Smooth muscle cell (in vitro differentiated cells): ENCODE results near the gene ZSCAN23. TPM values are rescaled to one million over a fixed set of nuclear protein-coding genes. Genes with fewer than 3 reads are reported as not detected.

Experiments used
- DNase-seq: peaks from one replicate; lab custom pipeline; 2025; ENCODE audit not compliant: unreplicated experiment; lab: John Stamatoyannopoulos, UW
- H2AFZ ChIP-seq: fragments of 200-600 bp; sonication (generic); 2 replicates; pipeline ENCODE4 v1.6.0; 2016; ENCODE audit warnings: antibody characterized with exemption, low read depth, mild to moderate bottlenecking
- H3F3A ChIP-seq: fragments of 200-600 bp; sonication (generic); 2 replicates; pipeline ENCODE4 v1.6.0; 2017; ENCODE audit warnings: antibody characterized with exemption, low read depth
- H3K27ac ChIP-seq: fragments of 200-600 bp; sonication (generic); 2 replicates; pipeline ENCODE4 v1.5.1; 2016; ENCODE audit warnings: low read depth, mild to moderate bottlenecking
- H3K27me3 ChIP-seq: fragments of 200-600 bp; sonication (generic); 2 replicates; pipeline ENCODE4 v1.6.1; 2016; ENCODE audit warnings: low read depth, mild to moderate bottlenecking
- H3K36me3 ChIP-seq: fragments of 200-600 bp; sonication (generic); 2 replicates; pipeline ENCODE4 v1.5.1; 2016; ENCODE audit warnings: low read depth
- H3K4me1 ChIP-seq: fragments of 200-600 bp; sonication (generic); 2 replicates; pipeline ENCODE4 v1.5.1; 2016; ENCODE audit warnings: low read depth
- H3K4me2 ChIP-seq: fragments of 200-600 bp; sonication (generic); 2 replicates; pipeline ENCODE4 v1.6.0; 2016; ENCODE audit warnings: mild to moderate bottlenecking
- H3K4me3 ChIP-seq: fragments of 200-600 bp; sonication (generic); 2 replicates; pipeline ENCODE4 v1.5.1; 2016; ENCODE audit warnings: mild to moderate bottlenecking
- H3K79me2 ChIP-seq: fragments of 200-600 bp; sonication (generic); 2 replicates; pipeline ENCODE4 v1.6.0; 2016; ENCODE audit warnings: low read depth, mild to moderate bottlenecking
- H3K9ac ChIP-seq: fragments of 200-600 bp; sonication (generic); 2 replicates; pipeline ENCODE4 v1.6.0; 2016; ENCODE audit warnings: low read depth
- H3K9me3 ChIP-seq: fragments of 200-600 bp; sonication (generic); replicated peaks from 2 replicates; pipeline ENCODE4 v1.5.1; 2016; ENCODE audit warnings: low read depth
- H4K20me1 ChIP-seq: fragments of 200-600 bp; sonication (generic); 2 replicates; pipeline ENCODE4 v1.6.0; 2016; ENCODE audit warnings: low read depth
- WGBS: methylation state at CpG from one replicate; pipeline ENCODE4 v1.1.7; 2016; ENCODE audit warnings: low lambda C conversion rate; 5-methylcytosine and 5-hydroxymethylcytosine counted together
- polyA plus RNA-seq: library from polyadenylated mRNA; unstranded; fragments of >200 nt; fragmentation: Nextera tagmentation; extraction: Ambion mirVana; gene quantifications from 2 replicates; pipeline ENCODE4 v1.2.1, GENCODE V29; 2016
- total RNA-seq: library from RNA; depleted of rRNA; stranded (reverse); fragments of >200 nt; gene quantifications from 2 replicates; pipeline ENCODE4 v1.2.3, GENCODE V29; 2014
- TF ChIP-seq, protein P1 (sequence below): fragments of 200-600 bp; sonication (generic); IDR thresholded peaks from 2 replicates; pipeline ENCODE4 v1.5.1; 2017; ENCODE audit warnings: borderline replicate concordance, mild to moderate bottlenecking, antibody characterized with exemption; ENCODE audit not compliant: insufficient read depth, poor library complexity, severe bottlenecking

Gene ZSCAN23
- total RNA-seq (1.6 and 2.7 TPM in 2 replicates), polyA plus RNA-seq (0.60 and 0.94 TPM in 2 replicates)

DNA sequence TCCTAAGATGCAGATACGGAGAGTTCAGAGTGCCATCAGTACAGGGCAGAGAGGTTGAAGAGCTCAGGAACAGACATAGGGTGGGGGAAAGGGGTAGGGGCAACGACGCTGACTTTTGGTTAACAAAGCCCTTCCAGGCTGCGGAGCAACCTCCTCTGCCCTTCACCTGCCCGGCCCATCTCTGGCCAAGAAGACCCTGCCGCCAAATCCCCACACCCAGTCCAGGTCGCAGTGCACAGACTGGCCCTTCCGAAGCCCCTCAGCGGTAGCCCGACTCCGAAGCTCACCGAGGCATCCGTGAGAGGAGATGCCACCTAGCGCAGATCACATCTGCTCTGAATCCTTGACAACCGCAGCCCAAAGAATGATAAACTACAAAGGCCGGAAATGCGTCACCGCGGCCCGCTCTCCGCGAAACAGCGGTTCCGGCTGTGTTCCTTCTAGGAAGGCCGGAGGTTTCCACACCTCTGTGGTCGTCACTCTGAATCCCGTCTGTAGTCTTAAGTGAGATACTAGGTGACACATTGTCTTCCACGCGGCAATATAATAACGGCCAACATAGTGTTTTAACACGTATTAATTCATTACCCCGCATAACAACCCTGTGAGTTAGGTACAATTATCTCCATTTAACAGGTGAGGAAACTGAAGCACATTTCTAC is at the start of gene ZSCAN23:
ZSCAN23 (minus strand) TSS at position 380 of the 662 bp plus-strand sequence. CDS start 7,225 bp downstream, outside the sequence.
- Histone ChIP-seq H3K27me3 (no peaks in the 10 kb centered on the region), H3K27ac (peak within 1 kb of the TSS; percentile 37), H3K4me3 (peak within 1 kb of the TSS; percentile 68), H3F3A (no peaks in the 10 kb centered on the region), H2AFZ (peak within 1 kb of the TSS; percentile 92), H3K4me1 (peaks cover 12% of the 10 kb centered on the region), H3K9ac (peak within 1 kb of the TSS; percentile 74), H3K79me2 (peaks cover 7% of the 10 kb centered on the region), H3K4me2 (peak within 1 kb of the TSS; percentile 87), H3K36me3 (no peaks in the 10 kb centered on the region), H4K20me1 (no peaks in the 10 kb centered on the region), H3K9me3 (no peaks in the 10 kb centered on the region)
- TF ChIP-seq, protein P1, sequence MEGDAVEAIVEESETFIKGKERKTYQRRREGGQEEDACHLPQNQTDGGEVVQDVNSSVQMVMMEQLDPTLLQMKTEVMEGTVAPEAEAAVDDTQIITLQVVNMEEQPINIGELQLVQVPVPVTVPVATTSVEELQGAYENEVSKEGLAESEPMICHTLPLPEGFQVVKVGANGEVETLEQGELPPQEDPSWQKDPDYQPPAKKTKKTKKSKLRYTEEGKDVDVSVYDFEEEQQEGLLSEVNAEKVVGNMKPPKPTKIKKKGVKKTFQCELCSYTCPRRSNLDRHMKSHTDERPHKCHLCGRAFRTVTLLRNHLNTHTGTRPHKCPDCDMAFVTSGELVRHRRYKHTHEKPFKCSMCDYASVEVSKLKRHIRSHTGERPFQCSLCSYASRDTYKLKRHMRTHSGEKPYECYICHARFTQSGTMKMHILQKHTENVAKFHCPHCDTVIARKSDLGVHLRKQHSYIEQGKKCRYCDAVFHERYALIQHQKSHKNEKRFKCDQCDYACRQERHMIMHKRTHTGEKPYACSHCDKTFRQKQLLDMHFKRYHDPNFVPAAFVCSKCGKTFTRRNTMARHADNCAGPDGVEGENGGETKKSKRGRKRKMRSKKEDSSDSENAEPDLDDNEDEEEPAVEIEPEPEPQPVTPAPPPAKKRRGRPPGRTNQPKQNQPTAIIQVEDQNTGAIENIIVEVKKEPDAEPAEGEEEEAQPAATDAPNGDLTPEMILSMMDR = no peak
- under 1% methylated on average over 32 of the region's 32 CpGs for WGBS
- DNase-seq = peak; percentile 6

- Histone ChIP-seq H3K4me3 (no peak overlapping the region), H3K9me3 (no peaks in the 10 kb centered on the region), H3K27me3 (peaks cover 4% of the 10 kb centered on the region), H3K4me1 (no peaks in the 10 kb centered on the region), H3K27ac (no peak overlapping the region), H3K36me3 (no peaks in the 10 kb centered on the region), H3K4me2 (no peak overlapping the region), H4K20me1 (no peaks in the 10 kb centered on the region), H3K79me2 (no peaks in the 10 kb centered on the region), H3F3A (peaks cover 6% of the 10 kb centered on the region), H3K9ac (no peak overlapping the region), H2AFZ (no peak overlapping the region)
- 92% methylated on average over 3 of the region's 3 CpGs for WGBS
- TF ChIP-seq, protein P1 = no peak
- DNase-seq = no peak
Observed at GRCh38 chr6:28491984-28492317, 48.7 kb upstream of the ZSCAN23 start.

DNA sequence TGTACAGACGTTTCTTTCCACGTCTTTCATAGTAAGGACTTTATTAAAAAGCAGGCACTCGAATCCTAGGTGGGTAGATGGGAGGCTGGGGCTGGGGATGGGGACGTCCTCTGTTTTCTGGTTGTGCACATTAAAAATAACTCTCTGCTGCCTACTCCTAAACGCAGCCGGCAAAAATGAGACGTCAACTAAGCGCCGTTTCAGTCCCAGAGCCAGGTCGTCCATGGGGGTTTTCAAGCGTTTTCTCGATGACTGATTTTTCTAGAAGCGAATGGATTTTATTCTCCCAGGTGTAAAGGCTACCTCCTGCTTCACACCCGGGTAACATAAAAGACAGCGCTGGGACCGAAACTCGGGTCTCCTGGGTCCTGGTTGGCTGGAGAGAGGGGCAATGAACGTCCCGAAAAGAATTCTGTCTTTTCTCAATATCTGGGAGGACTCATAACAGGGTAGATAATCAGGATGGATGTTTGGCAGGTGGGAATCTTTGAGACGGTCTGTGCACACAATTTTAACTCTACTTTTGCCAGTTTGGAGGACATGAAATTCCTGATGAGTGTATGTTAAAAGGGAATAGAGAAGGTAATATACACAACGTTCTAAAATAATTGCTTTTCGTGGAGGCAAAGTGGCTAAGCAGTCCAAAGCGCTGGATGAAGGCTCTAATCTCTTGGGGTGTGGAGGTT is 47.1 kb upstream of the ZSCAN23 start:
- H3K4me3 ChIP-seq = peak overlapping the region; percentile 94
- H3K9me3 ChIP-seq = no peaks in the 10 kb centered on the region
- H3K27ac ChIP-seq = peak overlapping the region; percentile 91
- H3K4me1 ChIP-seq = no peaks in the 10 kb centered on the region
- peak overlapping the region; percentile 94 for H2AFZ ChIP-seq
- H4K20me1 ChIP-seq = no peaks in the 10 kb centered on the region
- peak; percentile 32 for DNase-seq
- peaks cover 6% of the 10 kb centered on the region for H3F3A ChIP-seq
- H3K36me3 ChIP-seq = no peaks in the 10 kb centered on the region
- peaks cover 4% of the 10 kb centered on the region for H3K27me3 ChIP-seq
- H3K79me2 ChIP-seq = no peaks in the 10 kb centered on the region
- TF ChIP-seq, protein P1 = no peak
- H3K9ac ChIP-seq = peak overlapping the region; percentile 85
- H3K4me2 ChIP-seq = peak overlapping the region; percentile 84
- WGBS = 16% methylated on average over 23 of the region's 23 CpGs
